VCaP (cell line): ENCODE results near the gene AASS.
"Not testable (repeated sequence)": the region's sequence is repeated elsewhere in the genome, so short reads cannot be mapped to it uniquely, and the experiment has no call there.

ENCODE experiments used
- H3K27ac ChIP-seq: fragments of 450-650 bp; 2 replicates; pipeline ENCODE4 v1.5.1; 2017
- TF ChIP-seq, protein P1 (sequence below): fragments of 450-650 bp; conservative IDR thresholded peaks from 2 replicates; pipeline ENCODE4 v1.5.1; 2017; ENCODE audit warnings: mild to moderate bottlenecking, moderate library complexity

The AASS gene

DNA sequence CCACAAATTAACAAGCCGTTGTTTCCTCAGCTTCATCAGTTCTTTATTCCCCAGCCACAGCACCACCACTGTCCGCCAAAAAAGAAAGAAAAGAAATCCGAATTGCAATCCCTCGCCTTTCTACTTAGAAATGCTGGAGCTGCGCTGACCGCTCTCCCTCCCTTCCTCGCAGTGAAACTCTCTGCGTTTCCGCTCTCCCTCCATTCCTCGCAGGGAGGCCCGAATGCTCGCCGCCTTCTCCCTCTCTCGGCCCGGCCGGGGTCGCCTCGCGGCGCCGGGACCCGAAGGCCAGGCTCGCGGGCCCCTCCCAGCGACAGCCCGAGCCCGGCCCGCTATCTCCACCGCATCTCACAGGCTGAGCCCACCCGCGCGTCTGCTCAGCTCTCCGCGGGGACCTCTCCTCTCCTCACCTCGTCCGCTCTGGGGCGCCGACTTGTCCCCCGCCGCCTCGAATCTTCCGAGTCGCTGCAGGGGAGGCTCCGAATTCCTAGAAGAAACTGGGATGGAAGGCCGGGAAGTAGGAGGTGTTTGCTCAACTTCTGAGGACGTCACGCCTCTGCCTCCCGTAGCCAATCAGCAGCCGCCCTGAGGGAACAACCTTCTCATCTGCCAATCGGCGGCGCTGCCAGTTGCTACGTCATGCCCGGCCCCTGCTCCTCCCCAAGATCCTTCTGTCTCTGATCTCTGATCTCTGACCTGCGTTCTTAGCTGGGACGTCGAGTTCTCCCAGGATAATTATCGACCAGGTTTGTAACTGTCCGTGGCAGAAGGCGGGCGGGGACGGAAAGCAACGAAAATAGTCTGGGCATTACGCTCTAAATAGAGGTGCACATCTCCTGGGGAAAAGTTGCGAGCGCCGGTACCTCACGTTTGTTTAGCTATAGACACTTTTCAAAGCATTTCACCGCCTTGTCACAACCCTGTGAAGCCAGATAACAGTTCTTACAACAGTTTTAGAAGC is at the start of gene AASS:
Gene AASS (minus strand): TSS at position 499 of the 961 bp plus-strand sequence. CDS start 10,523 bp downstream, outside the sequence.
- no peak within 1 kb of the TSS; the same call in 1 of the 2 replicates for H3K27ac ChIP-seq
- TF ChIP-seq, protein P1, sequence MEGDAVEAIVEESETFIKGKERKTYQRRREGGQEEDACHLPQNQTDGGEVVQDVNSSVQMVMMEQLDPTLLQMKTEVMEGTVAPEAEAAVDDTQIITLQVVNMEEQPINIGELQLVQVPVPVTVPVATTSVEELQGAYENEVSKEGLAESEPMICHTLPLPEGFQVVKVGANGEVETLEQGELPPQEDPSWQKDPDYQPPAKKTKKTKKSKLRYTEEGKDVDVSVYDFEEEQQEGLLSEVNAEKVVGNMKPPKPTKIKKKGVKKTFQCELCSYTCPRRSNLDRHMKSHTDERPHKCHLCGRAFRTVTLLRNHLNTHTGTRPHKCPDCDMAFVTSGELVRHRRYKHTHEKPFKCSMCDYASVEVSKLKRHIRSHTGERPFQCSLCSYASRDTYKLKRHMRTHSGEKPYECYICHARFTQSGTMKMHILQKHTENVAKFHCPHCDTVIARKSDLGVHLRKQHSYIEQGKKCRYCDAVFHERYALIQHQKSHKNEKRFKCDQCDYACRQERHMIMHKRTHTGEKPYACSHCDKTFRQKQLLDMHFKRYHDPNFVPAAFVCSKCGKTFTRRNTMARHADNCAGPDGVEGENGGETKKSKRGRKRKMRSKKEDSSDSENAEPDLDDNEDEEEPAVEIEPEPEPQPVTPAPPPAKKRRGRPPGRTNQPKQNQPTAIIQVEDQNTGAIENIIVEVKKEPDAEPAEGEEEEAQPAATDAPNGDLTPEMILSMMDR, result no peak; the same call in 1 of the 2 replicates

DNA sequence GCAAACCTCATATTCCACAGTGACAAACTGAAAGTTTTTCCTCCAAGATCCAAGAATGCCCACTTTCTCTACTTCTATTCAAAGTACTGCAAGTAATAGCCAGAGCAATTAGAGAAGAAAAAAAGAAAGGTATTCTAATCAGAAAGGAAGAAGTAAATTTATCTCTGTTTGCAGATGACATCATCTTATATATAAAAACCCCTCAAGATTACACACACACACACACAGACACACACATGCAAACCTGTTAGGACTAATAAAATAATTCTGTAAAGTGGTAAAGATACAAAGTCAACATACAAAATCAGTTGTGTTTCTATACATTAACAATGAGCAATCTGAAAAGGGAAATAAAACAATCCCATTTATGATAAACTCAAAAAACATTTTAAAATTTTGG is 44.7 kb upstream of the AASS start:
- TF ChIP-seq, protein P1, result no peak
- H3K27ac ChIP-seq, result no peak overlapping the region

GRCh38 chr7:122183106-122183505 is 39.1 kb upstream of the AASS start:
- TF ChIP-seq, protein P1, result no peak
- H3K27ac ChIP-seq, result no peak overlapping the region

GRCh38 chr7:122182081-122182480 is 38.0 kb upstream of the AASS start:
- TF ChIP-seq, protein P1, result no peak

GRCh38 chr7:122172144-122172543 is 28.1 kb upstream of the AASS start:
- not testable (repeated sequence) for H3K27ac ChIP-seq

More at GRCh38 chr7:122182081-122182480, 38.0 kb upstream of the AASS start:
- no peak overlapping the region for H3K27ac ChIP-seq

- H3K27ac ChIP-seq, result no peak overlapping the region
- TF ChIP-seq, protein P1, result no peak
These were observed 22.7 kb upstream of the AASS start for GRCh38 chr7:122166740-122167139.

DNA sequence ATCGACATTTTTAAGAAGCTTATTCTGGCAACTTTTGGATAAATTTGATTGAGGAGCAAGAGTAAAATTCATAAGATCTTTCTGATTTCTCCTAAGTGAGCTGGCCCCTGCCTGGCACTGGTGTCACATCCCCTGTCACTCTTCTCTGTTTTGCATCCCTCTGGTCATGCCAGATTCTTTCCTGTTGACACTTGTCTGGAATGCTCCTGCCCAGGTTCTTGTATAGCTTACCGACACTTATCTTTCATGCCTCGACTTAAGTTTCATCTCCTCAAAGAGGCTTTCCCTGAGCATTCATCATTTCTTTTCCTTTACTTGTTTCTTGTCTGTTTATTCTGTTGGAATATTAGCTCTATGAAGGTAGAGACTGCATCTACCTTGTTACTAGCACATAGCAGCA is 22.2 kb upstream of the AASS start:
- TF ChIP-seq, protein P1, result no peak
- no peak overlapping the region for H3K27ac ChIP-seq

GRCh38 chr7:122161628-122162027 is 17.6 kb upstream of the AASS start:
- TF ChIP-seq, protein P1, result no peak
- H3K27ac ChIP-seq, result no peak overlapping the region
